ENCODE results near the gene CENPK. TPM values are rescaled to one million over a fixed set of nuclear protein-coding genes. Genes with fewer than 3 reads are reported as not detected.

Gene CENPK, protein sequence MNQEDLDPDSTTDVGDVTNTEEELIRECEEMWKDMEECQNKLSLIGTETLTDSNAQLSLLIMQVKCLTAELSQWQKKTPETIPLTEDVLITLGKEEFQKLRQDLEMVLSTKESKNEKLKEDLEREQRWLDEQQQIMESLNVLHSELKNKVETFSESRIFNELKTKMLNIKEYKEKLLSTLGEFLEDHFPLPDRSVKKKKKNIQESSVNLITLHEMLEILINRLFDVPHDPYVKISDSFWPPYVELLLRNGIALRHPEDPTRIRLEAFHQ
- total RNA-seq, result 17.2 and 20.9 TPM in 2 replicates

DNA sequence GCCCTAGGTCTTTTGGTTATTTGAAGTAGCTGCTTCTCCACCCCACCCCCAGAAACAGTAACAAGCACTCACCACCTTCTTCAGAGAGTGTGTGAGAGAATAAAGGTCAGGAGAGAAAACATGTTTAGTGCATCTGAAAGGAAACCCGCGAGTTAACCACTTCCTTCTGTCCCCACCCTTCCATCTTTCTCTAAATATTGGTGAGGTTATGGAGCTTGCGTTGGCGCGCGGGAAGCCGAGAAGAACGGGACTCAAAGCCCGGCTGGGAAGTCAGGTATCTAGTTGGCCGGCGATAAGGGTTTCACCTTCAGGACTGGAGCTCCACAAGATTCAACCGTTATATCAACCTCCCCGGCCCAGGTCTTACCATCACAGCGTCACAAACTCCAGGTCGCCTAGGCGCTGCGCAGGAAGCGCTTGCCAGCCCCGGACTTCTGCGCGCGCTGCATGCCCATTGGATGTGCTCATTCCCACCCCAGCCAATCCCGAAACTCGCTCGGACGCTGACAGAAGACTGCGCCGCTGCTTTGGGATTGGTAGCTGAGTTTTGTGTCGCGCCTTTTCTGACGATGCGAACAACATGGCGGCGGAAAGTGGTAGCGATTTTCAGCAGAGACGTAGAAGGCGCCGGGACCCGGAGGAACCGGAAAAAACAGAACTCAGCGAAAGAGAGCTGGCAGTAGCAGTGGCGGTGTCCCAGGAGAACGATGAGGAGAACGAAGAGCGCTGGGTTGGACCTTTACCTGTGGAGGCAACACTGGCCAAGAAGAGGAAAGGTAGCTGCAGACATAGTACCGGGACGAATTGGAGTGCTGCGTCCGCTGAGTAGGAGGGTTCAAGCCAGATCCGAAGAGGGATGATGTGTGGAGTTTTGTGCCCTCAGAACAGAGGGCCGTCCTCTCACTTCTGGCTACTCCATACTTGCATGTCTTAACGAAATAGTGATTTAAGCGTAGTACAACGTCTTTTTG, at the start of gene CENPK, which contains the start of gene PPWD1:
Gene CENPK, minus strand, starts transcription at position 438 of the 971 bp plus-strand sequence. CDS start 8,261 bp downstream, outside the sequence.
Gene PPWD1, plus strand, starts transcription at position 566 of the 971 bp plus-strand sequence. Its CDS starts 15 bp downstream, at position 581.

DNA sequence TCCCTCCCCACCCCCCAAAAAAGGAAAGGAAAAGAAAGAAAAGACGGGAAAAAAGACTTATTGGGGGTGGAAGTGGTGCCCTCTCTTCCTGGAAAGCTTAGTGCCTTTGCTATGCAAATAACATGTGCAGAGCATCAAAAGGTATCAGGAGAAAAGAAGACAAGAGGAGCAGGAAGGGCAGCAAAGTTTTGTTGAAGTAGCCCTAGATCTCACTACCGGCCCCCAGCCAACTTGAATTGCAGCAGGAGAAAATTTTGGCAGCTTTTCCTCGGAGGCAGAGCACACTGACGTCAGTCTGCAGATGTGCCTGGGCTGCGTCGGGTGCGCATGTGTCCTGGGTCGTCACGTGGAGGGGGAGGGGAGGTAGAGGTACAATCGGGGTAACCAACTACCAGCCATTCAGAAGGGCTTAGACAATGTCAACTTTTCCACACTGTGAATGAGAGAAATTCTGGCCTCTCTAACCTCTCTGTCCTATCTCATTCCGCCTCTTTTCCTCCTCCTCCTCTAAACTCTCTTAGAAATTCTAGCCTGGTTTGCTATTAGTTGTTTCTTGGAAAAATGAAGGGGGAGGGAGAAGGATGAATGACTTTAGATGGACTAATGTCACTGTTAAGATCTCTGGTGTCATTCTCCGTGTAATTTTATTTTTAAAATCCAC, 81.2 kb downstream of the CENPK start, which contains the start of gene ADAMTS6:
Gene ADAMTS6, minus strand, starts transcription at position 286 of the 661 bp plus-strand sequence. CDS start 8,247 bp downstream, outside the sequence.

Other genes with a start within 250 kb of the CENPK start
- gene ADAMTS6, start 81.2 kb downstream of the CENPK start, total RNA-seq, result 28.0 and 174 TPM in 2 replicates
- gene PPWD1, start 128 bp upstream of the CENPK start, total RNA-seq, result 29.0 and 60.7 TPM in 2 replicates
- 17.6 and 27.8 TPM in 2 replicates for gene TRIM23, start 61.2 kb upstream of the CENPK start, total RNA-seq
- 3.1 and 5.7 TPM in 2 replicates for gene SHLD3, start 61.9 kb upstream of the CENPK start, total RNA-seq
- 16.0 and 39.4 TPM in 2 replicates for gene TRAPPC13, start 61.9 kb upstream of the CENPK start, total RNA-seq
- 7.8 and 9.8 TPM in 2 replicates for gene SGTB, start 158.9 kb upstream of the CENPK start, total RNA-seq
- 29.3 and 50.5 TPM in 2 replicates for gene NLN, start 159.0 kb upstream of the CENPK start, total RNA-seq